ENCODE results near the gene AADAC. TPM values are rescaled to one million over a fixed set of nuclear protein-coding genes. Genes with fewer than 3 reads are reported as not detected.

AADAC gene
- total RNA-seq, 1 donor from 2014 or later: not detected

GRCh38 chr3:151814588-151814987, 672 bp downstream of the AADAC start:
- TF ChIP-seq CTCF (IDR thresholded peaks at IDR 0.05; ENCODE audit: insufficient read depth, low read length, severe bottlenecking): peak; percentile 7
- FAIRE-seq: no peak

GRCh38 chr3:151816091-151816604, 2.2 kb downstream of the AADAC start:
- Histone ChIP-seq H3K36me3 (ENCODE audit: control insufficient read depth, insufficient read depth, low read length) (no peaks in the 10 kb centered on the region), H3K27me3 (ENCODE audit: control insufficient read depth, insufficient read depth, low read length) (no peaks in the 10 kb centered on the region), H3K4me3 (ENCODE audit: low read depth, low read length) (no peak overlapping the region)
- DNase-seq (ENCODE audit: low read depth) (peak; percentile 94), FAIRE-seq (peak; percentile 98)
- no peak for TF ChIP-seq CTCF (IDR thresholded peaks at IDR 0.05; ENCODE audit: insufficient read depth, low read length, severe bottlenecking)

More at GRCh38 chr3:151814588-151814987, 672 bp downstream of the AADAC start:
- DNase-seq (ENCODE audit: low read depth): peak; percentile 69
- no peaks in the 10 kb centered on the region for H3K36me3 ChIP-seq (ENCODE audit: control insufficient read depth, insufficient read depth, low read length)
- no peaks in the 10 kb centered on the region for H3K27me3 ChIP-seq (ENCODE audit: control insufficient read depth, insufficient read depth, low read length)
- H3K4me3 ChIP-seq (ENCODE audit: low read depth, low read length): no peak overlapping the region

GRCh38 chr3:151817473-151817872, 3.6 kb downstream of the AADAC start:
- no peak overlapping the region for H3K4me3 ChIP-seq (ENCODE audit: low read depth, low read length)
- H3K36me3 ChIP-seq (ENCODE audit: control insufficient read depth, insufficient read depth, low read length): no peaks in the 10 kb centered on the region
- H3K27me3 ChIP-seq (ENCODE audit: control insufficient read depth, insufficient read depth, low read length): no peaks in the 10 kb centered on the region
- no peak for DNase-seq (ENCODE audit: low read depth)
- no peak for FAIRE-seq
- no peak for TF ChIP-seq CTCF (IDR thresholded peaks at IDR 0.05; ENCODE audit: insufficient read depth, low read length, severe bottlenecking)

GRCh38 chr3:151818361-151818760, 4.4 kb downstream of the AADAC start:
- Histone ChIP-seq H3K4me3 (ENCODE audit: low read depth, low read length) (no peak overlapping the region), H3K36me3 (ENCODE audit: control insufficient read depth, insufficient read depth, low read length) (no peaks in the 10 kb centered on the region), H3K27me3 (ENCODE audit: control insufficient read depth, insufficient read depth, low read length) (no peaks in the 10 kb centered on the region)
- no peak for FAIRE-seq
- peak; percentile 68 for DNase-seq (ENCODE audit: low read depth)
- no peak for TF ChIP-seq CTCF (IDR thresholded peaks at IDR 0.05; ENCODE audit: insufficient read depth, low read length, severe bottlenecking)

- no peaks in the 10 kb centered on the region for H3K27me3 ChIP-seq (ENCODE audit: control insufficient read depth, insufficient read depth, low read length)
- no peak for TF ChIP-seq CTCF (IDR thresholded peaks at IDR 0.05; ENCODE audit: insufficient read depth, low read length, severe bottlenecking)
- no peak for FAIRE-seq
- H3K4me3 ChIP-seq (ENCODE audit: low read depth, low read length): no peak overlapping the region
- no peaks in the 10 kb centered on the region for H3K36me3 ChIP-seq (ENCODE audit: control insufficient read depth, insufficient read depth, low read length)
- DNase-seq (ENCODE audit: low read depth): no peak
Observed at GRCh38 chr3:151819910-151820309, 6.0 kb downstream of the AADAC start.

GRCh38 chr3:151827816-151828215, 13.9 kb downstream of the AADAC start:
- Histone ChIP-seq H3K27me3 (ENCODE audit: control insufficient read depth, insufficient read depth, low read length) (no peaks in the 10 kb centered on the region), H3K36me3 (ENCODE audit: control insufficient read depth, insufficient read depth, low read length) (no peaks in the 10 kb centered on the region), H3K4me3 (ENCODE audit: low read depth, low read length) (no peak overlapping the region)
- FAIRE-seq (no peak), DNase-seq (ENCODE audit: low read depth) (no peak)
- TF ChIP-seq CTCF (IDR thresholded peaks at IDR 0.05; ENCODE audit: insufficient read depth, low read length, severe bottlenecking): no peak

Data from bronchial epithelial cell (primary cell).